Measurements from ENCODE around the gene AHRR.

AHRR gene

GRCh38 chr5:347712-348284, 26.3 kb downstream of the AHRR start:
- no peak for DNase-seq

- DNase-seq: no peak
These were observed 27.2 kb downstream of the AHRR start for GRCh38 chr5:348726-349125.

GRCh38 chr5:350355-350754, 28.8 kb downstream of the AHRR start:
- no peak for DNase-seq

GRCh38 chr5:351084-351920, 29.8 kb downstream of the AHRR start:
- no peak for DNase-seq

- DNase-seq: no peak
These were observed 30.4 kb downstream of the AHRR start for GRCh38 chr5:351921-352245.

GRCh38 chr5:352639-353611, 31.4 kb downstream of the AHRR start:
- no peak for DNase-seq

- no peak for DNase-seq
These were observed 32.4 kb downstream of the AHRR start for GRCh38 chr5:353612-354580.

GRCh38 chr5:354581-355378, 33.3 kb downstream of the AHRR start:
- no peak for DNase-seq

GRCh38 chr5:355379-355935, 33.9 kb downstream of the AHRR start:
- no peak for DNase-seq

GRCh38 chr5:355958-356357, 34.4 kb downstream of the AHRR start:
- no peak for DNase-seq

- DNase-seq: no peak
These were observed 37.9 kb downstream of the AHRR start for GRCh38 chr5:359301-359897.

- DNase-seq: no peak
These were observed 38.9 kb downstream of the AHRR start for GRCh38 chr5:360257-361027.

GRCh38 chr5:362189-362588, 40.7 kb downstream of the AHRR start:
- no peak for DNase-seq

GRCh38 chr5:362978-363765, 41.7 kb downstream of the AHRR start:
- no peak for DNase-seq

- DNase-seq: no peak
These were observed 43.0 kb downstream of the AHRR start for GRCh38 chr5:364497-364896.

GRCh38 chr5:366541-367357, 45.2 kb downstream of the AHRR start:
- no peak for DNase-seq

GRCh38 chr5:367358-368130, 46.0 kb downstream of the AHRR start:
- no peak for DNase-seq
